IMR-90 (cell line): ENCODE data around the gene GPRASP2. TPM values are rescaled to one million over a fixed set of nuclear protein-coding genes. Genes with fewer than 3 reads are reported as not detected.
"Not testable (repeated sequence)": the region's sequence is repeated elsewhere in the genome, so short reads cannot be mapped to it uniquely, and the experiment has no call there.

Source experiments
- ATAC-seq: fragments of 200-7000 bp; cut with Tn5 transposase; 2 replicates; pipeline ENCODE4 v1.9.1; 2020; ENCODE audit warnings: low read depth, mild to moderate bottlenecking, moderate library complexity
- BruUV-seq: library from RNA; stranded (reverse); fragments of 400-500 nt; replicated peaks from 2 replicates; lab custom pipeline; 2021; lab: Mats Ljungman, UMichigan
- CTCF ChIA-PET: fragments of 300-600 bp; formaldehyde crosslinking; extraction: SDS; loops from one replicate; lab custom pipeline; 2021; ENCODE audit warnings: antibody characterized with exemption; lab: Yijun Ruan, JAX
- POLR2A ChIA-PET: fragments of 300-600 bp; sonication (Branson Sonifier 250); formaldehyde crosslinking; loops from one replicate; lab custom pipeline; 2022; ENCODE audit warnings: antibody characterized with exemption; ENCODE audit not compliant: unreplicated experiment; lab: Charles Lee
- DNase-seq: peaks from one replicate; pipeline ENCODE4 v3.0.0; 2013
- H2AFZ ChIP-seq: replicated peaks from 2 replicates; pipeline ENCODE3; 2013; ENCODE audit warnings: low read length, mild to moderate bottlenecking; ENCODE audit not compliant: poor library complexity
- H2AK5ac ChIP-seq: 2 replicates; pipeline ENCODE4 v1.6.1; 2013; ENCODE audit warnings: low read depth, low read length, inconsistent platforms
- H2AK9ac ChIP-seq: replicated peaks from 2 replicates; pipeline ENCODE3; 2013; ENCODE audit warnings: mild to moderate bottlenecking, low read depth, low read length, moderate library complexity; ENCODE audit not compliant: poor library complexity
- H2BK120ac ChIP-seq: 2 replicates; pipeline ENCODE4 v1.6.1; 2013; ENCODE audit warnings: low read depth, low read length, inconsistent platforms
- H2BK15ac ChIP-seq: 3 replicates; pipeline ENCODE4 v1.6.1; 2013; ENCODE audit warnings: low read depth, low read length, inconsistent platforms
- H2BK20ac ChIP-seq: 2 replicates; pipeline ENCODE4 v1.6.1; 2013; ENCODE audit warnings: low read depth, mild to moderate bottlenecking, inconsistent platforms, low read length, moderate library complexity
- H2BK5ac ChIP-seq: 2 replicates; pipeline ENCODE4 v1.6.1; 2013; ENCODE audit warnings: mild to moderate bottlenecking, low read depth, low read length, inconsistent platforms; ENCODE audit not compliant: poor library complexity, severe bottlenecking
- H3K14ac ChIP-seq: replicated peaks from 2 replicates; pipeline ENCODE4 v1.6.1; 2013; ENCODE audit warnings: low read depth, low read length, inconsistent platforms
- H3K18ac ChIP-seq: 2 replicates; pipeline ENCODE4 v1.6.1; 2013; ENCODE audit warnings: low read depth, low read length, control low read depth
- H3K23ac ChIP-seq: 2 replicates; pipeline ENCODE4 v1.6.1; 2013; ENCODE audit warnings: low read depth, low read length, inconsistent platforms
- H3K27ac ChIP-seq: 2 replicates; pipeline ENCODE4 v1.5.1; 2013; ENCODE audit warnings: mild to moderate bottlenecking, control low read depth, low read length; ENCODE audit not compliant: insufficient read depth
- H3K27me3 ChIP-seq: 2 replicates; pipeline ENCODE4 v1.6.1; 2013; ENCODE audit warnings: low read length; ENCODE audit not compliant: control insufficient read depth, insufficient read depth
- H3K36me3 ChIP-seq: 2 replicates; pipeline ENCODE4 v1.6.1; 2013; ENCODE audit warnings: low read length, mixed read lengths; ENCODE audit not compliant: control insufficient read depth, insufficient read depth
- H3K4ac ChIP-seq: 2 replicates; pipeline ENCODE4 v1.6.1; 2013; ENCODE audit warnings: low read depth, low read length, inconsistent platforms
- H3K4me1 ChIP-seq: 2 replicates; pipeline ENCODE4 v1.6.1; 2013; ENCODE audit warnings: low read length, mixed read lengths; ENCODE audit not compliant: control insufficient read depth, insufficient read depth
- H3K4me2 ChIP-seq: 2 replicates; pipeline ENCODE4 v1.6.1; 2013; ENCODE audit warnings: low read depth, mild to moderate bottlenecking, control low read depth, low read length, moderate library complexity
- H3K4me3 ChIP-seq: 2 replicates; pipeline ENCODE4 v1.5.1; 2013; ENCODE audit warnings: low read depth, mild to moderate bottlenecking, control low read depth, low read length, moderate library complexity; ENCODE audit not compliant: insufficient read depth
- H3K56ac ChIP-seq: 2 replicates; pipeline ENCODE4 v1.6.1; 2013; ENCODE audit warnings: low read length, inconsistent platforms; ENCODE audit not compliant: insufficient read depth; ENCODE audit errors: extremely low read depth
- H3K79me1 ChIP-seq, 2 experiments: 2 replicates each; pipeline ENCODE4 v1.6.1; 2013; ENCODE audit warnings: low read length in 2 of 2, inconsistent platforms in 1 of 2, low read depth in 1 of 2
- H3K9ac ChIP-seq: 2 replicates; pipeline ENCODE4 v1.6.1; 2013; ENCODE audit warnings: low read depth, low read length, control low read depth
- H3K9me1 ChIP-seq: 2 replicates; pipeline ENCODE4 v1.6.1; 2013; ENCODE audit warnings: low read length, inconsistent platforms; ENCODE audit not compliant: insufficient read depth
- H3K9me3 ChIP-seq: 2 replicates; pipeline ENCODE4 v1.6.1; 2013; ENCODE audit warnings: low read length; ENCODE audit not compliant: control insufficient read depth, insufficient read depth
- H4K20me1 ChIP-seq: 2 replicates; pipeline ENCODE4 v1.6.1; 2013; ENCODE audit warnings: low read length, inconsistent platforms; ENCODE audit not compliant: insufficient read depth
- H4K5ac ChIP-seq: 2 replicates; pipeline ENCODE4 v1.6.1; 2013; ENCODE audit warnings: mild to moderate bottlenecking, low read depth, low read length, control low read depth
- H4K8ac ChIP-seq, 2 experiments: 2 replicates each; pipeline ENCODE4 v1.6.1; 2013; ENCODE audit warnings: low read depth in 2 of 2, low read length in 2 of 2, control low read depth in 1 of 2, inconsistent platforms in 1 of 2
- H4K91ac ChIP-seq: 2 replicates; pipeline ENCODE4 v1.6.1; 2013; ENCODE audit warnings: low read depth, low read length, inconsistent platforms; ENCODE audit not compliant: insufficient read depth
- WGBS, 2 experiments: methylation state at CpG; one replicate each; pipeline versions ENCODE4 v1.1.5 to v1.1.7; 2013; ENCODE audit warnings: missing lambda C conversion rate in 2 of 2; ENCODE audit not compliant: insufficient read length in 1 of 2; ENCODE audit errors: extremely low coverage in 2 of 2; 5-methylcytosine and 5-hydroxymethylcytosine counted together
- dilution Hi-C: fragments of 300-500 bp; cut with HindIII; formaldehyde crosslinking; loops from one replicate; pipeline ENCODE4 v1.14.3; 2018; ENCODE audit warnings: low sequenced_read_pairs; ENCODE audit not compliant: unreplicated experiment
- in situ Hi-C: fragments of 300-500 bp; cut with MboI; formaldehyde crosslinking; loops from 3 replicates; pipeline ENCODE4 v1.14.3; 2019; ENCODE audit warnings: low sequenced_read_pairs, inconsistent platforms, mixed read lengths
- intact Hi-C: fragments of 100-400 bp; cut with micrococcal nuclease; formaldehyde crosslinking; loops from 2 replicates; pipeline ENCODE4 v1.10.0; 2022
- polyA plus RNA-seq, 3 experiments: library from polyadenylated mRNA; depleted of rRNA; stranded (reverse); fragments of >200 nt; gene quantifications; 2 replicates each; pipeline ENCODE4 v1.2.3, GENCODE V29; 2012; ENCODE audit warnings: low replicate concordance in 1 of 3
- total RNA-seq: library from RNA; depleted of rRNA; stranded (reverse); fragments of >200 nt; gene quantifications from 2 replicates; pipeline ENCODE4 v1.2.3, GENCODE V29; 2012

Gene GPRASP2
- total and polyA plus RNA-seq, 2 of the 4 experiments (the other 2 are of a cell fraction): 9.4 to 24.7 TPM

- H2AK5ac ChIP-seq, H3K9me1 ChIP-seq, intact Hi-C loops, ATAC-seq, H3K9me3 ChIP-seq, in situ Hi-C loops, H4K20me1 ChIP-seq, BruUV-seq, H4K5ac ChIP-seq, H3K9ac ChIP-seq, dilution Hi-C loops, H3K18ac ChIP-seq, H3K56ac ChIP-seq, CTCF ChIA-PET, H3K4me2 ChIP-seq, H2BK20ac ChIP-seq, H2AK9ac ChIP-seq, H3K4ac ChIP-seq, H4K91ac ChIP-seq, H2AFZ ChIP-seq, H3K36me3 ChIP-seq, H2BK5ac ChIP-seq, H4K8ac ChIP-seq, DNase-seq, POLR2A ChIA-PET, H3K27me3 ChIP-seq, H3K14ac ChIP-seq, H2BK15ac ChIP-seq, H3K4me1 ChIP-seq, H3K79me1 ChIP-seq, H3K27ac ChIP-seq, H2BK120ac ChIP-seq, H3K4me3 ChIP-seq, H3K23ac ChIP-seq: not testable (repeated sequence)
- no CpG with 5 or more reads among the region's 1 CpG for WGBS, 2 experiments
Measured at GRCh38 chrX:102667034-102667433, 45.2 kb upstream of the GPRASP2 start.
